ENCODE measurements around the gene SNX5.

The SNX5 gene

DNA sequence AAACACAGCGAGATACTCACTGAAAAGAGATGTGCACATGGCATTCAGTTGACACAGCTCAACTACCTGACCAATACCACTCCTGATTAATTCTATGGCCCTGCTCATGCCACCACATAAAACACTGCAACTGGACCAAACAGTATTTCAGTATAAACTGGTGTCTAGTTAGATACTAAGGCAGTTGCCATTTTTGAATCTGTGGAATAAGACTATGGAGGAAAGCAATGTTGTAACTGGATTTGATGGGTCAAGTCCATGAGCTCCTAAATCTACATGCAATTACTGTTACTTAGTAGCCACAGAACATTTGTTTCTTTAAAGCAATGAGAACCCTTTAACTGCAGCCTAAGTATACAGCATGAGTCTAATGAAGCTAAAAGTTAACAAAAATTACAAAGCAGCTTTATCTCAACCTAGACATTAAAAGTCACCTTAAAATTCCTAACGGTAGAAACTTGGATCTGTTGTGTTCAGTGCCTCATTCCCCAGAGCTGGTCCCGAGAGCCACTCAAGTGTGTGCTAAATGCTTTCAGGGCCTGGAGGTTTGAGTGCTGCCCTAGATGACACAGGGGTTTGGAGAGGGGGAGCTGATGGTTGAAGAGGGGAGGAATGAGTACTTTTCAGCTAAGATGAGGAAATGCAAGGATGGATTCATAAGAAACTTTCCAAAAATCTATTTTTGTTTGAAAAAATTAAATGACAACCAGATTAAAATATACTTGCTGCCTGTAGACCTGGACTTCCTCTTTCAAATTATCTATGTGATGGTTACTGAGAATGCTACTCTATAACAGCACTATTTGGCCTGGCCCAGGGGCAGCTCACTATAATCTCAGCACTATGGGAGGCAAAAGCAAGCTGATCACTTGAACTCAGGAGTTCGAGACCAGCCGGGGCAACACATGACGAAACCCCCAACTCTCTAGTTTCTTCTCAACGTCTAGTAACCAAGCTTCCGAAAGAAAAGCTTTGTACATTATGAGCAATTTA is 15.6 kb downstream of the SNX5 start:
- no peak overlapping the region for H3K4me3 ChIP-seq (ENCODE audit: low read depth, low read length)
- no peak for DNase-seq (ENCODE audit: low read depth)
- TF ChIP-seq POLR2A (IDR thresholded peaks at IDR 0.05; ENCODE audit: extremely low read depth, insufficient read length) (no peak), MAX (IDR thresholded peaks at IDR 0.05; ENCODE audit: low read depth, low read length) (no peak), MYC (IDR thresholded peaks at IDR 0.05; ENCODE audit: low read depth, low read length) (no peak)
- TF ChIP-seq, protein P1, sequence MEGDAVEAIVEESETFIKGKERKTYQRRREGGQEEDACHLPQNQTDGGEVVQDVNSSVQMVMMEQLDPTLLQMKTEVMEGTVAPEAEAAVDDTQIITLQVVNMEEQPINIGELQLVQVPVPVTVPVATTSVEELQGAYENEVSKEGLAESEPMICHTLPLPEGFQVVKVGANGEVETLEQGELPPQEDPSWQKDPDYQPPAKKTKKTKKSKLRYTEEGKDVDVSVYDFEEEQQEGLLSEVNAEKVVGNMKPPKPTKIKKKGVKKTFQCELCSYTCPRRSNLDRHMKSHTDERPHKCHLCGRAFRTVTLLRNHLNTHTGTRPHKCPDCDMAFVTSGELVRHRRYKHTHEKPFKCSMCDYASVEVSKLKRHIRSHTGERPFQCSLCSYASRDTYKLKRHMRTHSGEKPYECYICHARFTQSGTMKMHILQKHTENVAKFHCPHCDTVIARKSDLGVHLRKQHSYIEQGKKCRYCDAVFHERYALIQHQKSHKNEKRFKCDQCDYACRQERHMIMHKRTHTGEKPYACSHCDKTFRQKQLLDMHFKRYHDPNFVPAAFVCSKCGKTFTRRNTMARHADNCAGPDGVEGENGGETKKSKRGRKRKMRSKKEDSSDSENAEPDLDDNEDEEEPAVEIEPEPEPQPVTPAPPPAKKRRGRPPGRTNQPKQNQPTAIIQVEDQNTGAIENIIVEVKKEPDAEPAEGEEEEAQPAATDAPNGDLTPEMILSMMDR (IDR thresholded peaks at IDR 0.05; ENCODE audit: low read depth, low read length): no peak

GRCh38 chr20:17951323-17951722 is 17.3 kb downstream of the SNX5 start:
- no peak for TF ChIP-seq MYC (IDR thresholded peaks at IDR 0.05; ENCODE audit: low read depth, low read length)
- TF ChIP-seq, protein P1 (IDR thresholded peaks at IDR 0.05; ENCODE audit: low read depth, low read length): no peak
- no peak for TF ChIP-seq POLR2A (IDR thresholded peaks at IDR 0.05; ENCODE audit: extremely low read depth, insufficient read length)
- no peak for TF ChIP-seq MAX (IDR thresholded peaks at IDR 0.05; ENCODE audit: low read depth, low read length)
- no peak overlapping the region for H3K4me3 ChIP-seq (ENCODE audit: low read depth, low read length)
- DNase-seq (ENCODE audit: low read depth): no peak

- no peak for DNase-seq (ENCODE audit: low read depth)
- H3K4me3 ChIP-seq (ENCODE audit: low read depth, low read length): no peak overlapping the region
- TF ChIP-seq MYC (IDR thresholded peaks at IDR 0.05; ENCODE audit: low read depth, low read length): no peak
- no peak for TF ChIP-seq MAX (IDR thresholded peaks at IDR 0.05; ENCODE audit: low read depth, low read length)
- no peak for TF ChIP-seq POLR2A (IDR thresholded peaks at IDR 0.05; ENCODE audit: extremely low read depth, insufficient read length)
- TF ChIP-seq, protein P1 (IDR thresholded peaks at IDR 0.05; ENCODE audit: low read depth, low read length): no peak
Observed at GRCh38 chr20:17950670-17951069, 17.9 kb downstream of the SNX5 start.

- TF ChIP-seq MAX (IDR thresholded peaks at IDR 0.05; ENCODE audit: low read depth, low read length) (no peak), POLR2A (IDR thresholded peaks at IDR 0.05; ENCODE audit: extremely low read depth, insufficient read length) (no peak), MYC (IDR thresholded peaks at IDR 0.05; ENCODE audit: low read depth, low read length) (no peak)
- TF ChIP-seq, protein P1 (IDR thresholded peaks at IDR 0.05; ENCODE audit: low read depth, low read length): no peak
- no peak for DNase-seq (ENCODE audit: low read depth)
- no peak overlapping the region for H3K4me3 ChIP-seq (ENCODE audit: low read depth, low read length)
Observed at GRCh38 chr20:17949899-17950298, 18.7 kb downstream of the SNX5 start.

DNA sequence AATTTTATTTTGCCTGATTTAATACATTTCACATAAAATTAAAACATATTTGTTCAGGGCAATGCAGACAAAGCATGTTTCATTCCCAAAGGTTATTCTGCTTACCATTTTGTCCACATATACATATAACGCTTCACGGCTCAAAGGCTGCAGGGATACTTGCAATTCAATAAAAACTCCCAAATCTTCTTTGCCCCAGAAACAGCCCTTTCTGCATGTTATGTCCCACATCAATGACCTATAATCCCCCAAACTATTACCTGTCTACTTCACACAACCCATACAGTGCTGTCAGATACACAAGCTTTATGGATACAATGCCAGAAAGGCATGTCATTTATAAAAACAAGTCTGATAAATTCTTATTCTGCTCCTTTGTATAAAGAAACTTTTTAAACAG is 20.2 kb downstream of the SNX5 start:
- DNase-seq (ENCODE audit: low read depth): no peak
- no peak overlapping the region for H3K4me3 ChIP-seq (ENCODE audit: low read depth, low read length)
- no peak for TF ChIP-seq MYC (IDR thresholded peaks at IDR 0.05; ENCODE audit: low read depth, low read length)
- TF ChIP-seq, protein P1 (IDR thresholded peaks at IDR 0.05; ENCODE audit: low read depth, low read length): no peak
- no peak for TF ChIP-seq POLR2A (IDR thresholded peaks at IDR 0.05; ENCODE audit: extremely low read depth, insufficient read length)
- no peak for TF ChIP-seq MAX (IDR thresholded peaks at IDR 0.05; ENCODE audit: low read depth, low read length)
